RPMI7951 (cell line): Measurements from ENCODE around the gene MPDZ. TPM values are rescaled to one million over a fixed set of nuclear protein-coding genes. Genes with fewer than 3 reads are reported as not detected.
A peak's percentile ranks its signal among the peaks of the same experiment; 100 is the strongest.
"Not testable (repeated sequence)": the region's sequence is repeated elsewhere in the genome, so short reads cannot be mapped to it uniquely, and the experiment has no call there.

Source experiments
- DNase-seq: peaks from one replicate; pipeline ENCODE4 v3.0.0-alpha.2; 2012; ENCODE audit warnings: low read depth
- total RNA-seq: library from RNA; depleted of rRNA; stranded (reverse); fragments of >200 nt; shearing (Covaris generic); gene quantifications from 2 replicates; pipeline ENCODE4 v1.2.3, GENCODE V29; 2014

Gene MPDZ
- total RNA-seq, 1 experiment from 2014 or later = 17.3 TPM

DNA sequence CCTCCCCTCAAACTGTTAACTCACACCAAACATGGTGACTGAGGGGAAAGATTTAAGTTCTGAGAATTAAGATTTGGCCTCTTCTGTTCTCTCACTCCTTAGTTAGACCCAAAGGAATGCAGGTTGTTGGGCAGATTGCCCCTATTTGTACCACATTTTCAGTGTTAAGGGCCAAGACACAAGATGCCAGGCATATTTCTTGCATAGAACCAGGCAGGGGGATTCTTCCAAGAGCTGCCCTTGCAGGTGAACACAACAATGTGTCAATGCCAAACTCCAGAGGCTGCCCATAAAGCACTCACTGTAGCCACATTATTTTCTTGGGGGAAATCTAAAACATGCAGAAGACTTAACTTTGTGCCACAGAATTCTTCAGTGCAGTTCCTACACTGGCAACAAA, 14.7 kb downstream of the MPDZ start:
- no peak for DNase-seq

GRCh38 chr9:13263511-13263910, 16.0 kb downstream of the MPDZ start:
- no peak for DNase-seq

DNA sequence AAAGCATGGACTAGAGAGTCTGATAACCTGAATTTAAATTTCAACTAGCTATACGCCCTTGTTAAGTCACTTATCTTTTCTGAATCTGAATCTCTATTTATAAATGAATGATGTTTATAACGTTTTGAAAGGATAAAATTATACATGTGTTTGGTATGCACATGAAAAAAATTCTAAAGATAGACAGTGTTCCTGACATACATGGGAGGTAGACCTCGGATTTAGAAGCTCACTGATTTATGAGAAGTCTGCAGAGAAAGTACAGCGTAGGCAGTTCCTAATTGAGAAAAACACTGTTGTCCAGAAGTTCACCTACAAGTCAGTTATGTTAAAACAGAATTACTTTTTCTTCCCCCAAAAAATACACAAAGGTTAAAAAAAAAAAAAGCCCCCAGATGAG, 26.6 kb downstream of the MPDZ start:
- no peak for DNase-seq

DNA sequence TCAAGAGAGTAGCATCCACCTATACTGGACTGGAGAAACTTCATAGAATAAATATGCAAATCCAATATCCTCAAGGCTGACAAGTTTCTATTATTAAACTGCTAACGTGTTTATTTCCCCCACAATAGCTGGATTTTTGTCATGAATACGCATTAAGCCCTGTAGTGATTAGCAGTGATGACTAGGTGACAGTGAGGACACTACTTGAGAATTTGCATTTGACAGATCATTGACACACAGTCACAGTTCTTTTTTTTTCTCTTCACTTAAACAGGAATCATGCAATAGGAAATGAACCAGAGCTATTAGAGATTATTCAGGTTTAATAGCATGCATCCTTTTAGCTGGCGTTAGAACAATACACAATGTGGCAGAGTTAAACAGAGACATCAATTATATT, 35.3 kb downstream of the MPDZ start:
- no peak for DNase-seq

DNA sequence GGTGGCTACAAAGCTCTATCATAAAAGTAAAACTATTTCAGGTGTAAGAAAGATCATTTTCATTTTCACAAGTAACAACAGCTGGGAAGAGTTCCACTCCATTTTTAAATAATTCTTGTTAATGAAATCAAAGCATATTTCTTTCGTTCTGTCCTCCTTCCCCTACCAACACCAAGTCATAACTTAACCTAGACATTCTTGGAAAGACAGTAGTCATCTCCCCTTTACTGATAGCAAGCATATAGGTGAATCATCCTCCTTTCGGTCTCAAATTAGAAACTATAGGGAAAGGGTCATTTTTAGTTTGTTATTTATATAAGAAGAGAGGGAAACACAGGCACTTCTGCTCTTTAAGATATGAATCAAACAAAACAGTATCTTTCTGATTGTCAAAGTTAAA, 38.2 kb downstream of the MPDZ start:
- no peak for DNase-seq

DNA sequence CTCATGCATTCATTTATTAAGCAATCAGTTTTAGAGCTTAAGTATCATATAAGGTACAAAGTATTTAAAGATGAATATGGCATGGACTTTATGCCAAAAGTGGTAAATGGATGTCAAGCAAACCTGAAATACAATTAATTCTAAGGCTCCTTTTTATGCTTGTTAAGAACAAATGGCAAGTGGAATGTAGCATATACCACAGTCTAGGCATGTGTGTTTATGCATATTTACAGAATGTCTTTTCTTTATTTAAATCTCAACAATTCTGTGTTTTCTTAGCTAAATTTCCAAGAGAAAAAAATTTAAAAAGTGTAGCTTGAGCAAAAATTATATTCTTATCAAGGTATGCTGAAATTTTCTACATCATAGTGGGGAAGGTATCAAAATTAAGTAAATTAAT, 39.8 kb downstream of the MPDZ start:
- no peak for DNase-seq

DNA sequence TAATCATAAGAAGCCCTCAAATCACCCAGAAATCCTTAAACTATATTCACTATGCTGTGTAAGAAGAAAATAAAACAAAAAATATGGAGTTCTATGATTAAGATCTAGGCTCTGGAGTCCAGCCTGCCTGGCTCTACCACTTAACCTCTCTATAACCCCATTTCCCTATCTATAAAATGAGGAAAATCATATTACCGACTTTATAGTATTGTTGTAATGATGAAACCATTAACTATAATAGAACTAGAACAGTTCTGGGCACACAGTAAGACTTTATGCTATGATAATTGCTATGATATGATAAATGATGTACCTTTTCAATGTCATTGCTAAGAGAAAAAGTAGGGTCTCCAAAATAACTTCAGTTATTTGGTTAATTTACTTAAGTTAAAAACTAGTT, 40.3 kb downstream of the MPDZ start:
- DNase-seq = no peak

DNA sequence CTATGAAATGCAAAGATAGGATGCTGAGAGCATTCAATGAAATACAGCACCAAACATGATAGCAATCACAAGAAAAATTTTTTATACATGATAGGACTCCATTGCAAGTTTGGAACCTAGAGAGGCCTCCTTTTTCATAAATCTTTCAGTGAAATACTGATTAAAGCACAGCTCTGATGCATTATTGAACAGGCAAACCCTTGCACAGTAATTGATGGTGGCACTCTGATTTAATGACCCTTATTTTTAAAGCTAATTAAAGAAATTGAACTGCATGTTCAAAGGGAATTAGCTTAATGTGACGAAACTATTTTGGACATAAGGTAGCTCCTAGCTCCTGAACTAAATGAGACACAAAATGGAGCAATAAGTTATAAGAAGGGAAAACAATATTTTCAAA, 44.6 kb downstream of the MPDZ start:
- DNase-seq = no peak

DNA sequence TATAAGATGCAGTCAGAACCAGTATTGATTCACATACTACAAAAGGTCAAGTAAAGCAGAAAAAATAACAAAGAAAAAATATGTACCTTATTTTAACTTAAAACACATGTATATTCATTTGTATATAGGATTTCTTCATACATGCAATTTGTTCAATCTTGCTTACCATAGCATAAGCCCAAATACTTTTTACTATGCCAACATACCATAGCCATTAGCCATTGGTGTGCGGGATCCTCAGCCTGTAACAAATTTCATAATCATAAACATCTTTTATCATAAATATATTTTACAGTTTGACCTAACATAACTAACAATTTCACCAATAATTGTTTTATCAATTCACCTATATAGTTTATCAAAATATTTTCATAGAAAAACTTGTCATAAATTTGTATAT, 51.1 kb downstream of the MPDZ start:
- DNase-seq = no peak

DNA sequence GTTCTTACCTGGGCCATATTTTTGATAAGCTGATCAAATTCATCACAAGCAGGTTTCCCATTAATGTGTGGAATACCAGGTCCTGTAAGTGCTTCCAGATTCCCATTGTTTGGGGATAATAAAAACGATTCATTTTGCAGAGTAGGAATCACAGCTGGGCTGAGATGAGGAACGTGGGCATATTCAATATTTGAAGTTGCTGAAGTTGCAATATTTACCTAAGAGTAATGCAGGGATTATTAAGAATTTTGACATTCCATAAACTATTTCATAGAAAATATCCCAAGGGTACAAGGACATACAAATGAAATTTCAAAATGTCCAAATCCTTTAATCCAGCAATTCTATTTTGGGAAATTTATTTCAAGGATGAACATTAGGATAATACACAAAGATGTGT, 55.1 kb downstream of the MPDZ start:
- no peak for DNase-seq

- not testable (repeated sequence) for DNase-seq
Observed at GRCh38 chr9:13222733-13223132, 56.8 kb downstream of the MPDZ start.

GRCh38 chr9:13221741-13222140, 57.8 kb downstream of the MPDZ start:
- no peak for DNase-seq

DNA sequence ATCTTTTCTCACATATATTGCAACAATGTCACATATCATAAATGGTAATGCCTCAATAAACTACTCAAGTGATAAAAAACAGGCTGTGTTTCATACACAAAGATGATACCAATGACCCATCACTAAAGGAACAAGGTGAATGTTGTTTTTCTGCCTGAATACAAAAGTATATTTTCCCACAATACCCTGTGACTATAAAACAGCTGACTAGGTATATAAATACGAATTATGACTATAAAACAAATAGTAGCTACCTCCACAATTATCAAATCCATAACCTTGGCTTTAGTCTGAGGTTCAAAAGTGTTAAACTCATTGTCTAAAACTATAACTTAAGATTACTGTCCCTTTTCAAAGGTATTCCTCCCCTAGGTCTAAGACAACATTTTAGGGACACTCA, 58.7 kb downstream of the MPDZ start:
- no peak for DNase-seq

- DNase-seq = no peak
Observed at GRCh38 chr9:13215791-13216554, 63.5 kb downstream of the MPDZ start.

- no peak for DNase-seq
Observed at GRCh38 chr9:13213998-13214397, 65.5 kb downstream of the MPDZ start.

DNA sequence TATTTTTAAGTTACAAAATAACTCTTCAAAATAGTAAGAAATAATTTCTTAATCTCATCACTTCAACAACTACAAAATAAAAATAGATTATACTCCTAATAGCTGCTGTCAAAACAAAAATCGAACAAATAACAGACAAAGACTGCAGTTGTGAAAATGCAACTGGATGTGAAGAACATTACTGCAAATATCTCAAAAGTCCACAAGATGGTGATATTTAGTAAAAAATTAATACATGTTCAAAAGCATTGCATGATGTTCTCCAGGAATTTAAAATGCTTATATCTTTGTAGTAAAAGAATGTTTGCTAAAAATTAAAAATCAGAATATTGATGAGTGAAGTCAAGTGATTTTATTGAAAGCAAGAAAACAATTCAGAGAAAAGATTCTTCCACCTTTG, 66.2 kb downstream of the MPDZ start:
- DNase-seq = peak; percentile 10

GRCh38 chr9:13210306-13210705, 69.2 kb downstream of the MPDZ start:
- DNase-seq = no peak

GRCh38 chr9:13209498-13209897, 70.0 kb downstream of the MPDZ start:
- DNase-seq = no peak

DNA sequence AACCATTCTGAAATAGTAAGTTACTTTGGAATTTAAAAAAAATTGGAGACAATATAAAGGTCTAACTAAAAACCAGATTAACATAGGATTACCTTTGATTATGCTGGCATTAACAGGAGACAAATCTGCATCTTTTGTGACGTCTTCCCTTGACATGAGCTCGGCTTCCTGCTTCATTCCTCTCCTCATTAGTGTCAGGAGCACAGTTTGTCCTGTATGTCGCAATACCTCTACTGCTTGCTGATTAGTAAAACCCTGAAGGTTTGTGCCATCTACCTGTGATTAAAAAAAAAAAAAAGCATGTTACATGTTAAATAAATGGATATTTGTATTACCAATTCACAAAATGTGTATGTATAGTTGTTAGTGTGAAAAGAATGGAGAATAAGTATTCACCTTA, 73.7 kb downstream of the MPDZ start:
- DNase-seq = no peak

- no peak for DNase-seq
Observed at GRCh38 chr9:13190040-13190439, 89.5 kb downstream of the MPDZ start.

DNA sequence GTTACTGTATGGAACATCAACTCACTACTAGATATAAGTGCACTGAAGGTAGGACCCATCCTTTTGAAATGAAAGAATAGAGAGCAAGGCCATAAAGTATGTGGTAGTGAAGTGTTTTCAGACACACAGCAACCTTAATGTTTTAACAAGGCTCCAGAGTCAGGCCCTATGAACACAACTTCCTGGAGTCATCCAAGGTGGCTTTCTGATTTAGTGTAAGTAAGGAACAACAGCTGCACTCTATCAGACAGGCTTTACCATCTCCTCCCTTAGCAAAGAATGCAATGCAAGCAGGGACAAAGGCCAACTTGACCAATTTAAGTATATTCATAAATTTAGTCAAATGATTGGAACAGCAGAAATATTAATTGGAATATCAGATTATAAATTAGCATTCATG, 90.1 kb downstream of the MPDZ start:
- no peak for DNase-seq

GRCh38 chr9:13186774-13187173, 92.7 kb downstream of the MPDZ start:
- DNase-seq = no peak

- no peak for DNase-seq
Observed at GRCh38 chr9:13186091-13186490, 93.4 kb downstream of the MPDZ start.

DNA sequence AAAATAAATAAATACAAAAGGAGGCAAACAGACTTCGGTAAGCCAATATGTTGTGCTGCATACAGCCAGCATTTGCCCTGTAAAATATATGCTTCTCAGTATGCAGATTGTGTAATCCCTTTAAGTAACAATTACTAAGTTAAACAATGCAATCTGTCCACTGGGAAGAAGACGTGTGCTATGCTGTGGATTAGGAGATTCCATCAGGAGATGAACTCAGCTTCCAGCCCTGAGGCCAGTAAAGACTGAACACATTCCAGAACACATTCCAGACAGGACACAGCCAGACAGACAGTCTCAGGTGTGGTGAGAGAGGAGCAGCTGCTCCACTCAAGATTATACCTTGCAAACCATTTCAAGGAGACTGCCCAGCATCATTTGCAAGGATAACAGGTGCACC, 97.8 kb downstream of the MPDZ start:
- peak; percentile 26 for DNase-seq
